Right forelimb (tissue), 1 donor: ENCODE measurements around the gene NOL7.

ENCODE experiments used
- DNase-seq: peaks from one replicate; pipeline ENCODE4 v3.0.0-alpha.2; 2018

Gene NOL7

GRCh38 chr6:13600036-13600435, 15.1 kb upstream of the NOL7 start:
- no peak for DNase-seq

DNA sequence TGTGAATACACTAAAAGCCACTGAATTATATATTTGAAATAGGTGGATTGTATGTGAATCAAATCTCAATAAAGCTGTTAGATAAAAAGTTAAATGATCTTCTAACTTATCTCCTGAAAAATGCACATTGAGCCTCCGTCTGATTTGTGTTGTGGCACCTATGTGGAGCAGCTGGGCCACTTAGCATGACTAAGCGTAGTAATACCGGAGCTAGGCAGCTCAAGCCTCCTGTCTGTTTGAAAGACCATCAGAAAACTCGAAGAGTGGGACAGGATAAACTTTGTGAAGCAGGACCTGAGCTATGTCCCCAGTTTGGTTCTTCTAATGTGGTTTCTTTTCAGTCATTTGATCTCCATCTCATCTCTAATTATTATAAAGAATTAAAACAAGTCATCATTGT, 11.0 kb upstream of the NOL7 start:
- DNase-seq: no peak

DNA sequence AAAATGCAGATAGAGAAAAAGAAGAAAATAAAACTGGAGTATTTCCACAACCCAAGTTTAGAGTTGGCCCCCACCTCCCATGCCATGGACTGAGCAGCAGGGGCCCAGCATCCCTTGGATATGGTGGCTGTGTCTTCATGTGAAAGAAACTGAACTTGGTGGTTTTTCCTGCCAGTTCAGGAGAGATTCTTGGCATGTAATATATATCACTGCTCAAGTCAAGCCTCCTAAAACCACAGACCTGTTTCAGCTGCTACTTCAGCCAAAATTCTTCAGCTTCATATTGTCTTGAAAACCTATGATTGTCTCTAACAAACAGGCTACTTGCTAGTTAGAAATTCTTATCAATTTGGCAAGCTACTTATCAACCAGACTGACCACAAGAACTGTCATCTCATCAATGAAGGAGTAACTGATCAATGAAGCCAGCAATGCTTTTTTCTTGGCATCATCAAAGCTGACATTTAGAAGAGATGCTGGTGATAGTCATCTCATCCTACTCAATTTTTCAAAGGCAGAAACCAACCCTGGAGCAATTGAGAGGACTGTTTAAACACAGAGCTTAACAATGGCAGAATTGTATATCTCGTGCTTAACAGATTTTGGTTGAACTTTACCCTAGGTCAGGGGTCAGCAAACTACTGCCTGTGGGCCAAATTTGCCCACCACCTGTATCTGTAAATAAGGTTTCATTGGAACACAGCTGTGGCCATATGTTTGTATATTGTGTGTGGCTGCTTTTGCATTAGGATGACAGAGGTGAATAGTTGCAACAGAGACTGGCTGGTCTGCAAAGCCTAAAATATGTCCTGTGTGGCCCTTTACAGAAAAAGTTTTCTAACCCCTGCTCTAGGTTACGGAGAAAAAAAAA, 10.4 kb upstream of the NOL7 start:
- DNase-seq: no peak

DNA sequence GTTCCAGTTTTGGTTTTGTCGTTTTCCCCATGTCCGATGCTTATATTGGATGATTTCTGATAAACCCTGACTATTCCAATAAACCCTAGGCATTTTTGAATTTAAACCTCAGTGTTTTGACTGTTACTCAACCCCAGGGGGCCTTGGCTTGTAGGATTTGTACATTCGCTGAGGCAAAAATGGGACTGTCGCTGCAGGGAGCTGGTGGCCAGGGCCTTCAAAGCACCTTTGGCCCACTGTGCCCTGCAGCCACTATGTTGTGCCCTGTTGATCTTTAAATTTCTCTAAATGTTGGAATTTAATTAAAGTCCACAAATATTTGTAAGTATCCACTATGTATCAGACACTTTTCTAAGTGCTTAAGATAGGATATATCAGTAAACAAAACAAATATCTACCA, 9.5 kb upstream of the NOL7 start:
- no peak for DNase-seq

GRCh38 chr6:13611715-13612114, 3.4 kb upstream of the NOL7 start:
- no peak for DNase-seq

GRCh38 chr6:13613029-13613594, 2.0 kb upstream of the NOL7 start:
- no peak for DNase-seq

- peak; percentile 49 for DNase-seq
Observed at GRCh38 chr6:13614126-13614925, 809 bp upstream of the NOL7 start.

GRCh38 chr6:13615792-13616120, 621 bp downstream of the NOL7 start:
- DNase-seq: peak; percentile 59

GRCh38 chr6:13617066-13617465, 1.9 kb downstream of the NOL7 start:
- DNase-seq: no peak

GRCh38 chr6:13624871-13625288, 9.7 kb downstream of the NOL7 start:
- no peak for DNase-seq

DNA sequence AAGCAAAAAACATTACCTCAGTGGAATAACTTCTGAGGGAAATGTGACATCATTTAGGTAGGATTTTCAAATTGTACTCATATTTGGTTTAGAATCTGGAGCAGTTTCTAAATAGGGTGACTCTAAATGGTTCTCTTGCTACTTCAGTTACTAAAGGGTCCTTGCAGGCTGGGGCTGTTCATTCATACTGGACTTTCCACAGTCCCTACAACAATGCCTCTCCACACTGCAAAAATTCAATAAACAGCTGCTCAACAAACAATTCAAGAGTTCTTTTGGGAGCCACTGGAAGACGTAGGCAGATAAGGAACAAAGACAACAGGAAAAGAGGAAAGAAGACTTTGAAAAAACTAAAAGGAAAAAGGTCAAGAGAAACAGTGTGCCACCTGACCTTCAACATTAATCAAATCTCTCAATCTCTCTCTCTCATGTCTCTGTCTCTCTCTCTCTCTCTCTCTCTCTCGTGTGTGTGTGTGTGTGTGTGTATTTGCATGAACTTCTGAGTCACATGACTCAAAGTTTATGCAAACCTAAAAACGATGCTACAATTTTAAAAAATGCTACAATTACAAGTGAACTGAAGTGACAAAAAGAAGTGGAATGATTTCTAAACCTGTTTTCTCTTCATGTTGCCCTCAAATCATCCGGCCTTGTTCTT, 14.5 kb downstream of the NOL7 start:
- DNase-seq: no peak

- DNase-seq: no peak
Observed at GRCh38 chr6:13630499-13630898, 15.4 kb downstream of the NOL7 start.

GRCh38 chr6:13633343-13633742, 18.2 kb downstream of the NOL7 start:
- DNase-seq: no peak

GRCh38 chr6:13635948-13636658, 21.0 kb downstream of the NOL7 start:
- no peak for DNase-seq

DNA sequence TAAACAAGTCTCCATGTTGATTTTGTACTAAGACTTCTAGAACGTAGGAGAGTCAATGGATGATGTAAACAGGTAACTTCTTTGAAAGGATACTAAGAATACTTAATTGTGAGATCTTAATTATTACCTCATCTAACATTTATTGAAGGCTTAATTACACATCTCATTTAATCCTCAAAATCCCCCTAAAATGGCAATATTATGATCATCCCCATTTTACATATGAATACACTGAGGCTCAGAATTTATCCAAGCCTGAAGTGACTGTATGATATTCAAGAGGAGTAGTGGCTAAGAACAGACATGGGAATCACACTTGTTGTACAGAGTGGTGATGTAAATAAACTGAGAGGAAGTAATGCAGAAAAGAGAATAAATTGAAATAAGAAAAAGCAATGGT, 22.9 kb downstream of the NOL7 start:
- DNase-seq: no peak

DNA sequence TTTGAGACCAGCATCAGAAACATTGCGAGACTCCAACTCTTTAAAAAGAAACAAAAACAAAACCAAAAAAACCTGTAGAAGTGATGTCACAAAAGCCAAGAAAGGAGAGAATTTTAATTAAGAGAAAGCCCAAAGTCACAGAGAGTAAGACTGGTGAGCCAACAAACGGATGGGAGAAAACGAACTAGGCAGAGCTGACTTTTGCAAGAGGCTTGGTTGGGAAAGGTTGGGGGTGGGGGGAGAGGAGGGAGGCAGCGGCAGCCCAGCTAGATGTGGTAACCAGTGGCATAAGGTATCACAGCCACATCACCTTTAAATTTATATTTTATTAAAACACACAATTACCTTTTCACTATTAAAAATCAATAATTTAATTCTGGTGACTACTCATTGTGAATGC, 23.5 kb downstream of the NOL7 start:
- no peak for DNase-seq

GRCh38 chr6:13641315-13641714, 26.2 kb downstream of the NOL7 start:
- no peak for DNase-seq

- no peak for DNase-seq
Observed at GRCh38 chr6:13643125-13643524, 28.0 kb downstream of the NOL7 start.

GRCh38 chr6:13648850-13649249, 33.7 kb downstream of the NOL7 start:
- no peak for DNase-seq

DNA sequence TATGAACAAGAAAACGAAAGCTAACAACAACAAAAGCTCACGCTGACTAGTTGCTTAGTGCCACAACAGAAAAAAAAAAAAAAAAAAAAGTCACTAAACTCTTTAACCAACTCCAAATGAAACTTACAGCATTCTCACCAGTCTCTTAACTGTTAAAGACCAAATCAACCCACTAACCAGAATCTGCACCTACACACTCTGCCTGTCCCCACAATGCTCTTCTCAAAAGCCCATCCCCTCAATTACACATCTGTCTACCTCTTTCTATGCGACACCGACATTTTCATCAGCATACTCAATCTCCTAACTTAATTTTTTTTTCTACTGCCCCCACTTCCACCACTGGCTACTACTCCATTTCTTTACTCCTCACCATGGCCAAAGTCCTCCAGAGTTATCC, 34.3 kb downstream of the NOL7 start:
- no peak for DNase-seq

- no peak for DNase-seq
Observed at GRCh38 chr6:13653296-13653695, 38.2 kb downstream of the NOL7 start.

DNA sequence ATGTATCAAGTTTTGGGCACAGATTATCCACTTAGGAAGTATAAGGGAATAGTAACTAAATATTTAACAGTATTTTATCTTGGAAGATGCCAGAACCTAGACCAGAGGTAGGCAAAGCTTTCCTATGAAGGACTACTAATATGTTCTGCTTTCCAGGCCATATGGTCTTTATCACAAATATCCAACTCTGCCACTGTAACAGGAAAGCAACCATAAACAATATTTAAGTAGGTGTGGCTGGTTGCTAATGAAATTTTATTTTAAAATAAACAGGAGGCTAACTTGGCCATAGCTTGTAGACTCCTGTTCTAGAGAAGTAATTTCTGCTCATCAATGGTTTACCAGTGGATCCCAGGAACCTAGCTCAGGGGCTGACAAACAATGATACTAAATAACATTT, 39.4 kb downstream of the NOL7 start:
- no peak for DNase-seq

DNA sequence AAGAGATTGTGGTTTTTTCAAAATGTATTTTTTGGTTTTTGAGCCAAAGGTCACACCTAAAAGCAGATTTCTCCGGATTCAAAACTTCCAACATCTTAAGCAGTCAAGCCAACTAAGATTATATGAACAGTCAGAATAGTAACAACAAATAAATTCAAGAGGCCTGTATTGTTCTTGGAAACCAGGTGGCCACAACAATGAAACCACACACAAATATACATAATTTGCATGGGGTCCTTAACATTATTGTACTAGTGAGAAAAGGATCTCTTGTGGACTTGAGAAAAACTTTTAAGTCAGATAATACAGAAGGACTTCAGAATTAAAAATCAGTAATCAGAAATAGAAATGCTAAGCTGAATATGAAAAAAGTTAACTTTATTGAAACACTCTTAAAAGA, 40.6 kb downstream of the NOL7 start:
- DNase-seq: no peak
